C4-2B (cell line): Measurements from ENCODE around the gene DDOST.

Experiments
- CTCF ChIP-seq: fragments of 450-650 bp; conservative IDR thresholded peaks from 2 replicates; pipeline ENCODE4 v1.5.1; 2017; ENCODE audit warnings: mild to moderate bottlenecking
- ZFX ChIP-seq: fragments of 450-650 bp; IDR thresholded peaks from 2 replicates; pipeline ENCODE4 v1.6.1; 2017

GRCh38 chr1:20632386-20632785, 28.8 kb downstream of the DDOST start:
- TF ChIP-seq CTCF (no peak), ZFX (no peak)
